HL-60 (cell line): Measurements from ENCODE around the gene BTC.

Experiments used
- CTCF ChIP-seq: IDR thresholded peaks from one replicate; pipeline ENCODE4 v1.5.1; 2011; ENCODE audit warnings: low read length, control low read depth, inconsistent platforms; ENCODE audit not compliant: insufficient read depth
- POLR2AphosphoS5 ChIP-seq: IDR thresholded peaks from 2 replicates; pipeline ENCODE4 v1.6.1; 2012; ENCODE audit warnings: low read depth

GRCh38 chr4:74805601-74806000 lies 11.3 kb upstream of the BTC start:
- no peak for TF ChIP-seq POLR2AphosphoS5
- no peak for TF ChIP-seq CTCF
